ENCODE measurements around the gene GRID1. TPM values are rescaled to one million over a fixed set of nuclear protein-coding genes. Genes with fewer than 3 reads are reported as not detected.

GRID1 gene
- total RNA-seq, 1 experiment from 2014 or later, result 0.37 TPM

GRCh38 chr10:85789982-85790789 is 576.4 kb downstream of the GRID1 start:
- Mint-ChIP-seq H3K4me3 (no peak overlapping the region), H3K27me3 (ENCODE audit: low read depth) (no peaks in the 10 kb centered on the region), H3K36me3 (no peaks in the 10 kb centered on the region), H3K9me3 (no peaks in the 10 kb centered on the region), H3K4me1 (peaks cover under 1% of the 10 kb centered on the region; the same call in 1 of the 2 replicates), H3K27ac (no peak overlapping the region)
- DNase-seq (ENCODE audit: low spot score) (no peak), ATAC-seq (no peak)
- CTCF ChIA-PET, result no interaction called here
- POLR2A ChIA-PET, result no interaction called here
- no peak for TF ChIP-seq GABPB1 (CRISPR knock-in tag; IDR thresholded peaks at IDR 0.05)
- no peak for TF ChIP-seq ZNF396 (CRISPR knock-in tag; IDR thresholded peaks at IDR 0.05; ENCODE audit: borderline replicate concordance)
- TF ChIP-seq ARID4B (CRISPR knock-in tag; IDR thresholded peaks at IDR 0.05; ENCODE audit: borderline replicate concordance), result no peak
- TF ChIP-seq TCF7 (CRISPR knock-in tag; IDR thresholded peaks at IDR 0.05; ENCODE audit: low read depth), result no peak
- TF ChIP-seq CBFB (CRISPR knock-in tag; IDR thresholded peaks at IDR 0.05; ENCODE audit: low read depth), result no peak
- TF ChIP-seq, protein P1, sequence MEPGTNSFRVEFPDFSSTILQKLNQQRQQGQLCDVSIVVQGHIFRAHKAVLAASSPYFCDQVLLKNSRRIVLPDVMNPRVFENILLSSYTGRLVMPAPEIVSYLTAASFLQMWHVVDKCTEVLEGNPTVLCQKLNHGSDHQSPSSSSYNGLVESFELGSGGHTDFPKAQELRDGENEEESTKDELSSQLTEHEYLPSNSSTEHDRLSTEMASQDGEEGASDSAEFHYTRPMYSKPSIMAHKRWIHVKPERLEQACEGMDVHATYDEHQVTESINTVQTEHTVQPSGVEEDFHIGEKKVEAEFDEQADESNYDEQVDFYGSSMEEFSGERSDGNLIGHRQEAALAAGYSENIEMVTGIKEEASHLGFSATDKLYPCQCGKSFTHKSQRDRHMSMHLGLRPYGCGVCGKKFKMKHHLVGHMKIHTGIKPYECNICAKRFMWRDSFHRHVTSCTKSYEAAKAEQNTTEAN (CRISPR knock-in tag; IDR thresholded peaks at IDR 0.05), result no peak
- no peak for TF ChIP-seq SMAD3 (CRISPR knock-in tag; IDR thresholded peaks at IDR 0.05; ENCODE audit: borderline replicate concordance)
- no peak for TF ChIP-seq STAT6 (CRISPR knock-in tag; conservative IDR thresholded peaks at IDR 0.05; ENCODE audit: low read depth)
- TF ChIP-seq E2F1 (CRISPR knock-in tag; IDR thresholded peaks at IDR 0.05), result no peak
- TF ChIP-seq, protein P2, sequence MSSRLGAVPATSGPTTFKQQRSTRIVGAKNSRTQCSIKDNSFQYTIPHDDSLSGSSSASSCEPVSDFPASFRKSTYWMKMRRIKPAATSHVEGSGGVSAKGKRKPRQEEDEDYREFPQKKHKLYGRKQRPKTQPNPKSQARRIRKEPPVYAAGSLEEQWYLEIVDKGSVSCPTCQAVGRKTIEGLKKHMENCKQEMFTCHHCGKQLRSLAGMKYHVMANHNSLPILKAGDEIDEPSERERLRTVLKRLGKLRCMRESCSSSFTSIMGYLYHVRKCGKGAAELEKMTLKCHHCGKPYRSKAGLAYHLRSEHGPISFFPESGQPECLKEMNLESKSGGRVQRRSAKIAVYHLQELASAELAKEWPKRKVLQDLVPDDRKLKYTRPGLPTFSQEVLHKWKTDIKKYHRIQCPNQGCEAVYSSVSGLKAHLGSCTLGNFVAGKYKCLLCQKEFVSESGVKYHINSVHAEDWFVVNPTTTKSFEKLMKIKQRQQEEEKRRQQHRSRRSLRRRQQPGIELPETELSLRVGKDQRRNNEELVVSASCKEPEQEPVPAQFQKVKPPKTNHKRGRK (CRISPR knock-in tag; IDR thresholded peaks at IDR 0.05; ENCODE audit: borderline replicate concordance), result no peak
- no peak for TF ChIP-seq TP53 (CRISPR knock-in tag; IDR thresholded peaks at IDR 0.05)
- no peak for TF ChIP-seq ZBTB21 (CRISPR knock-in tag; IDR thresholded peaks at IDR 0.05; ENCODE audit: borderline replicate concordance)
- TF ChIP-seq MLX (CRISPR knock-in tag; IDR thresholded peaks at IDR 0.05), result no peak
- TF ChIP-seq NFYB (CRISPR knock-in tag; conservative IDR thresholded peaks at IDR 0.05; ENCODE audit: low read depth), result no peak
- TF ChIP-seq ATF6 (CRISPR knock-in tag; IDR thresholded peaks at IDR 0.05), result no peak
- TF ChIP-seq ZNF317 (CRISPR knock-in tag; IDR thresholded peaks at IDR 0.05; ENCODE audit: borderline replicate concordance, low read depth), result no peak
- TF ChIP-seq MXD4 (CRISPR knock-in tag; IDR thresholded peaks at IDR 0.05; ENCODE audit: borderline replicate concordance), result no peak

Measured in WTC11 (cell line).